Erythroblast (primary cell): ENCODE results near the gene CSRP1.
"Not testable (repeated sequence)": the region's sequence is repeated elsewhere in the genome, so short reads cannot be mapped to it uniquely, and the experiment has no call there.

Source experiments
- DNase-seq, 2 experiments: peaks; one replicate each; lab custom pipeline; 2025; lab: John Stamatoyannopoulos, UW
- GATA1 ChIP-seq: IDR thresholded peaks from 2 replicates; pipeline ENCODE4 v1.6.1; 2011; ENCODE audit warnings: low read depth, mild to moderate bottlenecking, control low read depth, low read length, moderate library complexity
- POLR2A ChIP-seq: IDR thresholded peaks from 2 replicates; pipeline ENCODE4 v1.6.1; 2011; ENCODE audit warnings: mild to moderate bottlenecking, low read length

The CSRP1 gene

GRCh38 chr1:201506557-201507359 lies at the start of gene CSRP1:
CSRP1 (minus strand) TSS chr1:201507123; CDS start chr1:201496303, 10,820 bp downstream.
- DNase-seq: peak; percentile 90
- no peak for TF ChIP-seq GATA1
- peak; percentile 83 for TF ChIP-seq POLR2A

DNA sequence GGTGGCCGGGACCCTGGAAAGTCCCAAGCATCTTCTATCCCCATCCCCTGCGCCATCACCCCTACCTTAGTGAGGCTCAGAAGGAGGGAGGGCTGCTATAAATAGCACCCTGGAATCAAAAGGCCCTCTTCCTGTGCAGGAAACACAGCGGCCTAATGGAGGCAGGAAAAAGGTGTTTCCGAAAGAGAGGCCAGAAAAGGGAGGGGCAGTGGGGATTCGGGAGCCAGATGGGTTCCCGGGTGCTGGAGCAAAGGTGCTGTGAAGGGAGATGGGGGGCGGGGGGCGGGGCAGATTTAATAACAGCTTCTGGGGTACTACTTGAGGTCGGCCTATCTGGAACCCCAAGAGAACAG lies 48.6 kb upstream of the CSRP1 start:
- DNase-seq: no peak

DNA sequence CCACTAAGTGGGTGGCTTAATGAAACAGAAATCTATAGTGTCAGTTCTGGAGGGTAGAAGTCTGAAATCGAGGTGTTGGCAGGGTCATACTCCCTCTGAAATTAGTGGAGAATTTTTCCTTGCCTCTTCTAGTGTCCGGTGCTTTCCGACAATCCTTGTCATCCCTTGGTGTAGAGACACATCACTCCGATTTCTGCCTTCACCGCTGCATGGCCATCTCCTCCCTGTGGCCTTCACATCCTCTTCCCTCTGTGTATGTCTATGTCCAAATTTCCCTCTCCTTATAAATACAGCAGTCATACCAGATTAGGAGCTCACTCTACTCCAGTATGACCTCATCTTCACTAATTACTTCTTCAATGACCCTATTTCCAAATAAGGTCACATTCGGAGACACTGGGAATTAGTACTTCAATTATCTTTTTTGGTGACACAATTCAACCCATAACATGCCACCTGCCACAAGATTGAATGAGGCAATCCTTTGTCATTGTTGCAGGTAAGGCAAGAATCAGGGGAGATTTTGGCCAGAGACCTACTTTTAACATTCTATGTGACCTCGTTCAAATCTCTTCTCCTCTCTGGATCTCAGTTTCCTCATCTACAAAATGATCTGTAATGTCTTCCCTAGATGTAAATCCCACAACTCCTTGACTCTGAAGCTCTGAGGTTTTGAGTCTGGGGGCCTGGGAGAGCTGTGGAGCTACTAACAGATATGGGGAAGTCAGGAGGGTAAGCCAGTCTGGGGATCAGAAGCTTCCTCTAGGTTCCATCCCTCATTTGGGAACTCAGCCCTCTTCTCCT lies 48.1 kb upstream of the CSRP1 start:
- no peak for TF ChIP-seq POLR2A
- TF ChIP-seq GATA1: no peak
- DNase-seq: no peak

More for the DNA sequence above, 48.6 kb upstream of the CSRP1 start:
- TF ChIP-seq POLR2A (no peak), GATA1 (no peak)

DNA sequence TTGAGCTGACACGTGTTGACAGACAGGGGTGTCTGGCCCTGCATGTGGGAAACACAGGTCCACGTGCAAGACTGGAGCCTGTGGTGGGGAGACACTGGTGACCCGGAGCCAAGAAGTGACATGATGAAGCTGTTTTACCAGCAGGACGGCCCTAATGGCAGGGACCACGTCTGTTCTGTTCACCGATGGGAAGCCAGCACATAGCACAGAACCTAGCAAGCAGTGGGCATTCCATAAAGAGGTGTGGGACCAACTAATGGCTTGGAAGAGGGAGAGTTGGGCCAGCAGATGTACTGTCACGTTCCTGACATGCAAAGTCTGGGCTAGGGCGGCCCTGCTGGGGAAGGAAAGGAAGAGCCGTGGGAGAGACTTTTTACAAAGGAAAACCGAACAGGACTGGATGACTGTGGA lies 47.3 kb upstream of the CSRP1 start:
- no peak for DNase-seq
- no peak for TF ChIP-seq POLR2A
- no peak for TF ChIP-seq GATA1

- no peak for TF ChIP-seq GATA1
- no peak for TF ChIP-seq POLR2A
- DNase-seq: no peak
These were observed 46.7 kb upstream of the CSRP1 start for GRCh38 chr1:201553496-201554189.

DNA sequence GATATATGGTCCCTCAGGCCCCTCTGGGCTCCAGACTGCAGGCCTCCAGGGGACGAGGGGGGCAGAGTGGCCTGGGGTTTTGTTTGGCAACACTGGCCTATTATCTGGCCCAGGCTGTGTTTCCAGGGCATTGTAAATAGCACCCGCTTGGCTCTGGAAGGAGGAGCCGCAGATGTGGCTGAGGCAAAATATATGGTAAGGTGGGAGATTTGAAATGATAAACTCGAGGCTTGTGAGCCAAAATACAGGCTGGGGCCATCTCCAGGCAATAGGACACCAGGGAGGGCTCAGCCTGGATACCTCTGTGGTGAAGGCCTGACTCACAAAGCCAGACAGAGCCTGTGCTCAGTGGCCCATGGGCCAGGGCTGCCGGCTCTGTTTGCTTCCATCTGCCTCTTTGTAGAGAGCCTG lies 46.0 kb upstream of the CSRP1 start:
- TF ChIP-seq POLR2A: no peak
- no peak for TF ChIP-seq GATA1
- DNase-seq: no peak

GRCh38 chr1:201551877-201552731 lies 45.2 kb upstream of the CSRP1 start:
- no peak for TF ChIP-seq GATA1
- no peak for TF ChIP-seq POLR2A
- DNase-seq: no peak

DNA sequence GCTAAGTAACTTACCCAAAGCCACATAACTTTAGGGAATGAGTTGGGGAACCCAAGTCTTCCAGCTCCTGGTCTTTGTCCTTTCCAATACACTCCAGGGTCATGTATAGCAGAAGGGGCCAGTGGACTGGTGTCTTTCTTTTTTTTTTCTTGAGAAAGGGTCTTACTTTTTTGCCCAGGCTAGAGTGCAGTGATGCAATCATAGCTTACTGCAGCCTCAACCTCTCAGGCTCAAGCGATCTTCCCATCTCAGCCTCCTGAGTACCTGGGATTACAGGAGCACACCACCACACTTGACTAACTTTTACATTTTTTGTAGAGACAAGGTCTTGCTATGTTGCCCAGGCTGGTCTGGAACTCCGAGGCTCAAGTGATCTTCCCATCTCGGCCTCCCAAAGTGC lies 44.2 kb upstream of the CSRP1 start:
- TF ChIP-seq POLR2A (no peak), GATA1 (no peak)
- DNase-seq: no peak

GRCh38 chr1:201549522-201549921 lies 42.6 kb upstream of the CSRP1 start:
- not testable (repeated sequence) for DNase-seq

- DNase-seq: no peak
These were observed 39.0 kb upstream of the CSRP1 start for GRCh38 chr1:201545851-201546492.

DNA sequence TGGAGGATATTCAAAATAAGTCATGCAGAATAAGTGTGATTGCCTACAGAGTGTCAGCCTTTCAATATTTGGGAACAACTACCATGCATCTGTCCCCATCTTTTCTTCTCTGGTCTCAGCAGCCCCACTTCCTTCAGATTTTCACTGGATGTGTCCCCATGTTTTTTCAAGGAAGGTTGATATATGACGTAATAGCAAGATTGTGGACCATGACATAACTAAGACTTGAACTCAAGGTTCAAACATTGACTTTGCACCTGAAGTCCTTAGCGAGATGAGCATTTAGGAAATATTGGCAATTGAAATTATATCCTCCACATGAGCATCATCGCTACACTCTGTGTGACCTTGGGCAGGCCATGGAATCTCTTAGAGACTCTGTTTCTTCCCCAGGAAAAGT lies 37.8 kb upstream of the CSRP1 start:
- DNase-seq: no peak
- TF ChIP-seq POLR2A (no peak), GATA1 (no peak)

More at GRCh38 chr1:201545851-201546492, 39.0 kb upstream of the CSRP1 start:
- TF ChIP-seq POLR2A (no peak), GATA1 (no peak)

DNA sequence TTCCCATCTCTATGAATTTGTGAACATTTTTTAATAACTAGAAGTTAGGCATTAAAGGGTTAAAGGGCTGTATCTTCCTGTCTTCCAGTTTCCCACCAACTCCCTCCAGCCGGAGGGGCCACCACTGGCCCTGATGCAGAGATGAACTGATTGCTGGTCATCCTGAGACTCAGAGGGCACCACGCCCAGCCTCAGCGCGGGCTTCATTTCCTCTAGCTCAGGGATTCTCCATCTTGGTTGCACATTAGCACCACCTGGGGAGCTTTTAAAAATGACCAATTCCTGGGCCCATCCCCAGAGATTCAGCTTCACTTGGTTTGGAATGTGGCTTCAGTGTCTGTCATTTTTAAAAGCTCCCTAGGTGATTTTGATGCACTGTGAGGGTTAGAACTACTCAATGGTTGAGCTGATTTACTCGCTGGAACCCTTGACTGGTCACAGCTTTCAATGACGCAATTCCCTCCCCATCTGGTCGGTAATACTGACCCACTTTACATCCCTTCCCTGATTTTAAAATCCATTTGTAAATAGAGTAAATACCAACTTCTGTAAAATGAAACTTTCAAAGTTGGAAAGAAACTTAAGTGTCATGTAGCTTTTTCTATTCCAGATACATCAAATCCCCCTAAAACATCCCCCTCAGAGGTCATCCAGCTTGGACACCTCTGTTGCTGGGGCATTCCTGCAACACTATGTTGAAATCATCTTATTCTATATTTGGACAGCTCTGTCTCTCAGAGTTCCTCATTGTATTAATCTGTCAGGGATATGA lies 37.1 kb upstream of the CSRP1 start:
- TF ChIP-seq GATA1: no peak
- no peak for TF ChIP-seq POLR2A
- no peak for DNase-seq
